Ishikawa (cell line): Measurements from ENCODE around the gene TGFBRAP1.
A peak's percentile ranks its signal among the peaks of the same experiment; 100 is the strongest.

ENCODE experiments used
- CEBPB ChIP-seq: IDR thresholded peaks from 2 replicates; pipeline ENCODE4 v1.6.1; 2012
- CREB1 ChIP-seq: IDR thresholded peaks from 2 replicates; pipeline ENCODE4 v1.6.1; 2012; ENCODE audit warnings: low read depth
- EGR1 ChIP-seq: IDR thresholded peaks from 2 replicates; pipeline ENCODE4 v1.6.1; 2012
- EP300 ChIP-seq: IDR thresholded peaks from 2 replicates; pipeline ENCODE4 v1.6.1; 2012; ENCODE audit warnings: borderline replicate concordance
- FOXM1 ChIP-seq: IDR thresholded peaks from 2 replicates; pipeline ENCODE4 v1.6.1; 2012; ENCODE audit warnings: low read depth, borderline replicate concordance
- MAX ChIP-seq: IDR thresholded peaks from 2 replicates; pipeline ENCODE4 v1.6.1; 2012
- NFIC ChIP-seq: IDR thresholded peaks from 2 replicates; pipeline ENCODE4 v1.6.1; 2012
- RAD21 ChIP-seq: IDR thresholded peaks from 2 replicates; pipeline ENCODE4 v1.6.1; 2012; ENCODE audit warnings: low read depth
- REST ChIP-seq: IDR thresholded peaks from 2 replicates; pipeline ENCODE4 v1.6.1; 2012; ENCODE audit warnings: low read depth, mild to moderate bottlenecking
- TAF1 ChIP-seq: IDR thresholded peaks from 2 replicates; pipeline ENCODE4 v1.6.1; 2012; ENCODE audit warnings: low read depth, mild to moderate bottlenecking
- TCF12 ChIP-seq: IDR thresholded peaks from 2 replicates; pipeline ENCODE4 v1.6.1; 2012; ENCODE audit warnings: low read depth
- TEAD4 ChIP-seq: IDR thresholded peaks from 2 replicates; pipeline ENCODE4 v1.6.1; 2012
- USF1 ChIP-seq: IDR thresholded peaks from 2 replicates; pipeline ENCODE4 v1.6.1; 2012
- YY1 ChIP-seq: IDR thresholded peaks from 2 replicates; pipeline ENCODE4 v1.6.1; 2012; ENCODE audit warnings: low read depth
- ZBTB7A ChIP-seq: IDR thresholded peaks from 2 replicates; pipeline ENCODE4 v1.6.1; 2012; ENCODE audit warnings: low read depth

Gene TGFBRAP1

GRCh38 chr2:105297216-105297615 lies 32.3 kb downstream of the TGFBRAP1 start:
- no peak for TF ChIP-seq EP300
- no peak for TF ChIP-seq TAF1
- TF ChIP-seq RAD21: no peak
- no peak for TF ChIP-seq USF1
- TF ChIP-seq EGR1: no peak

- TF ChIP-seq EP300 (no peak), RAD21 (no peak), YY1 (no peak), ZBTB7A (no peak), TCF12 (no peak), TEAD4 (no peak), USF1 (no peak), CREB1 (no peak)
These were observed 33.4 kb downstream of the TGFBRAP1 start for GRCh38 chr2:105296017-105296611.

GRCh38 chr2:105294844-105295481 lies 34.6 kb downstream of the TGFBRAP1 start:
- TF ChIP-seq CEBPB (no peak), MAX (no peak), EP300 (no peak), RAD21 (peak; percentile 46), TCF12 (no peak), TEAD4 (no peak), REST (no peak), YY1 (no peak)

GRCh38 chr2:105294046-105294445 lies 35.5 kb downstream of the TGFBRAP1 start:
- TF ChIP-seq EP300 (no peak), TCF12 (no peak), USF1 (no peak), REST (no peak), ZBTB7A (no peak), MAX (no peak), TEAD4 (no peak), EGR1 (no peak), TAF1 (no peak), CREB1 (no peak), NFIC (no peak), RAD21 (no peak), FOXM1 (no peak), YY1 (no peak), CEBPB (no peak)

GRCh38 chr2:105291981-105292380 lies 37.6 kb downstream of the TGFBRAP1 start:
- TF ChIP-seq EP300 (no peak), USF1 (no peak)

- no peak for TF ChIP-seq TAF1
- TF ChIP-seq EP300: no peak
- no peak for TF ChIP-seq TEAD4
- no peak for TF ChIP-seq REST
- no peak for TF ChIP-seq TCF12
- TF ChIP-seq EGR1: no peak
- no peak for TF ChIP-seq USF1
- TF ChIP-seq FOXM1: no peak
- TF ChIP-seq CREB1: no peak
- TF ChIP-seq RAD21: no peak
- no peak for TF ChIP-seq CEBPB
These were observed 38.4 kb downstream of the TGFBRAP1 start for GRCh38 chr2:105290981-105291660.
